Left lung (tissue), 10 donors: Measurements from ENCODE around the gene SPG21. TPM values are rescaled to one million over a fixed set of nuclear protein-coding genes. Genes with fewer than 3 reads are reported as not detected.

ENCODE experiments used
- ATAC-seq: fragments of 200-7000 bp; cut with Tn5 transposase; one replicate; pipeline ENCODE4 v1.9.1; 2020; ENCODE audit warnings: moderate library complexity
- DNase-seq, 4 donors: peaks; one replicate each; pipeline ENCODE4 v3.0.0-alpha.2; 2013 to 2020
- H3K27ac ChIP-seq, 2 donors: fragments of 200-600 bp; sonication (generic) in 1 of 2; one replicate each; pipeline versions ENCODE4 v1.5.0 to v1.8.0; 2020 to 2021
- H3K27me3 ChIP-seq, 2 donors: fragments of 200-600 bp; sonication (generic) in 1 of 2; one replicate each; pipeline versions ENCODE4 v1.5.0 to v1.8.0; 2020 to 2021
- H3K36me3 ChIP-seq, 2 donors: fragments of 200-600 bp; sonication (generic) in 1 of 2; one replicate each; pipeline versions ENCODE4 v1.5.0 to v1.8.0; 2020 to 2021
- H3K4me1 ChIP-seq, 2 donors: fragments of 200-600 bp; one replicate each; pipeline ENCODE4 v1.8.0; 2021
- H3K4me3 ChIP-seq, 2 donors: fragments of 200-600 bp; sonication (generic) in 1 of 2; one replicate each; pipeline versions ENCODE4 v1.5.0 to v1.8.0; 2020 to 2021; ENCODE audit warnings: mild to moderate bottlenecking in 1 of 2
- H3K9me3 ChIP-seq, 2 donors: fragments of 200-600 bp; sonication (generic) in 1 of 2; one replicate each; pipeline versions ENCODE4 v1.5.0 to v1.8.0; 2020 to 2021
- intact Hi-C, 2 donors: fragments of 100-400 bp; cut with DNase I; formaldehyde crosslinking; loops; one replicate each; pipeline versions ENCODE4 v1.11.2 to v1.14.2; 2022
- polyA plus RNA-seq, 6 donors: library from polyadenylated mRNA; unstranded; fragments of 120-200 nt; gene quantifications; one replicate each; pipeline ENCODE4 v1.2.1, GENCODE V29; 2013; ENCODE audit not compliant: insufficient read length in 6 of 6
- total RNA-seq, 2 donors: library from RNA; stranded (reverse); fragmentation: NEBNext Ultra II Directional; extraction: Animal tissue kit (Norgen Biotek cat#: 25700); gene quantifications; one replicate each; pipeline ENCODE4 v1.2.1, GENCODE V29; 2021
- TF ChIP-seq, protein P1 (sequence below), 2 donors: fragments of 200-600 bp; sonication (generic) in 1 of 2; IDR thresholded peaks; one replicate each; pipeline versions ENCODE4 v1.5.0 to v1.8.0; 2021; ENCODE audit warnings: antibody characterized with exemption in 2 of 2
- donor health status: DM: no; HTN: yes; CAD: no.
- donor health status: DM: no; HTN: no; CAD: no.

SPG21 gene
- total and polyA plus RNA-seq, 8 donors: 93.9 to 123 (median 104) TPM

DNA sequence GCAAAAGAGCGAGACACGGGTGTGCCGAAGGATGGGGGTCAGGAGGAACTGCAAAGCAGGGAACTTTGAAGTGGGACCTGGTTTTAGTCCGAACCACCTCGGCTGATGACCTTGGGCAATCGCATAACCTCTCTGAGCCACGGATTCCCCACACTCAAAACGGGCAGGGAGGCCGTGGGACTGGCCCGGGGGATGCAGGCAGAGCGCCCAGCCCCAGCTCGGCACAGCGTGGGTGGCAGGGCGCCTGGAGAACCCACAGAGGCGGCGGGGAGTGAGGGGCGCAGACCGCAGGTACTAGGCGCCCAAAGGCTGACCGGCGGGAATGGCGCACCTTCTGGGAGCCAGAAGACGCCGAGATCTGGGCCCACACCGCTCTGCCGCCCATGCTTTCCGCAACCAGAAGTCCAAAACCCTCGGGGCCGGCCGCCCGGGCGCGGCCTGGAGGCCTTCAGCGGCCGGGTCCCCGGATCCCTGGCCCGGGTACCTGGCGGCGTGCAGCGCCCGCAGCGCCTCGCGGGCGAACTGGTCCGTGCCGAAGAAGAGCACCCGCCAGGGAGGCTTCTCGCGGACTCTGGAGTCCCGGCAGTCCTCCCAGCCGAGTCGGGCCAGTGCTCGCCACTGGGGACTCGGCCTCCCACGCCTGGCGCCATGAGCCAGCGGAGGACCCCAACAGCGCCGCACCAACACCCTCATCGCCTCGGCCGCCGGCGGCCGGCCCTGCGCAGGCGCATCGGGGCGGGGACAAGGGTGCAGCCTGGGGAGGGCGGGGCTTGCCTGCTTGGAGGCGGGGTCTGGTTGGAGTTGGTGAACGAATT, 39.4 kb upstream of the SPG21 start, which contains the start of gene MTFMT:
Gene MTFMT, minus strand, starts transcription at position 719 of the 815 bp plus-strand sequence. Its CDS starts 26 bp downstream, at position 693.
- ATAC-seq: peak; percentile 94
- Histone ChIP-seq H3K4me1 (peaks cover 10 to 30% of the 10 kb centered on the region in 2 donors), H3K27ac (peak within 1 kb of the TSS; percentile 60 to 78), H3K4me3 (peak within 1 kb of the TSS; percentile 96 to 98), H3K27me3 (no peaks in the 10 kb centered on the region), H3K9me3 (no peaks in the 10 kb centered on the region), H3K36me3 (peaks cover 0 to 27% of the 10 kb centered on the region in 2 donors)
- DNase-seq: peak; percentile 78 to 98 (median 92)
- TF ChIP-seq, protein P1, sequence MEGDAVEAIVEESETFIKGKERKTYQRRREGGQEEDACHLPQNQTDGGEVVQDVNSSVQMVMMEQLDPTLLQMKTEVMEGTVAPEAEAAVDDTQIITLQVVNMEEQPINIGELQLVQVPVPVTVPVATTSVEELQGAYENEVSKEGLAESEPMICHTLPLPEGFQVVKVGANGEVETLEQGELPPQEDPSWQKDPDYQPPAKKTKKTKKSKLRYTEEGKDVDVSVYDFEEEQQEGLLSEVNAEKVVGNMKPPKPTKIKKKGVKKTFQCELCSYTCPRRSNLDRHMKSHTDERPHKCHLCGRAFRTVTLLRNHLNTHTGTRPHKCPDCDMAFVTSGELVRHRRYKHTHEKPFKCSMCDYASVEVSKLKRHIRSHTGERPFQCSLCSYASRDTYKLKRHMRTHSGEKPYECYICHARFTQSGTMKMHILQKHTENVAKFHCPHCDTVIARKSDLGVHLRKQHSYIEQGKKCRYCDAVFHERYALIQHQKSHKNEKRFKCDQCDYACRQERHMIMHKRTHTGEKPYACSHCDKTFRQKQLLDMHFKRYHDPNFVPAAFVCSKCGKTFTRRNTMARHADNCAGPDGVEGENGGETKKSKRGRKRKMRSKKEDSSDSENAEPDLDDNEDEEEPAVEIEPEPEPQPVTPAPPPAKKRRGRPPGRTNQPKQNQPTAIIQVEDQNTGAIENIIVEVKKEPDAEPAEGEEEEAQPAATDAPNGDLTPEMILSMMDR (IDR thresholded peaks at IDR 0.05): no peak
- intact Hi-C loops: no loop called here

DNA sequence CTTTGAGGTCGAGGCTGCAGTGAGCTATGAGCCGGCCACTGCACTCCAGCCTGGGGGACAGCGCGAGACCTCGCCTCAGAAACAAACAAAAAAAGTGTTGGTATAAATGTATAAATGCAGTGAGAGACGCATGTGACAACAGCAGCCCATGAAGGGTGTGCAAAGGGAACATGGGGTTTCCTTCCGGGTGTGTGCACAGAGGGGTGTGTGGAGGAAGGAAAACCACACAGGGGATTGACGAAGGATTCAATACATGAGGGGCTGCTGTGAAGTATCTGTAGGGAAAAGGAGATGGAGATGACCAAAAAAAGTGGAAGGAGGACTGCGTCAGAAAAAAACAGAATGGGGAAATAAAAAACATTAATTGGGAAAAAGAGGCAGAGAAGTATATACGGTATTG, 38.6 kb upstream of the SPG21 start:
- H3K9me3 ChIP-seq: no peaks in the 10 kb centered on the region
- peak overlapping the region; percentile 96 to 98 for H3K4me3 ChIP-seq
- peaks cover 10 to 28% of the 10 kb centered on the region in 2 donors for H3K4me1 ChIP-seq
- peaks cover 0 to 35% of the 10 kb centered on the region in 2 donors for H3K36me3 ChIP-seq
- TF ChIP-seq, protein P1 (IDR thresholded peaks at IDR 0.05): no peak
- no peak overlapping the region for H3K27ac ChIP-seq
- H3K27me3 ChIP-seq: no peaks in the 10 kb centered on the region
- ATAC-seq (peak; percentile 6), DNase-seq (no peak)
- intact Hi-C loops: no loop called here

DNA sequence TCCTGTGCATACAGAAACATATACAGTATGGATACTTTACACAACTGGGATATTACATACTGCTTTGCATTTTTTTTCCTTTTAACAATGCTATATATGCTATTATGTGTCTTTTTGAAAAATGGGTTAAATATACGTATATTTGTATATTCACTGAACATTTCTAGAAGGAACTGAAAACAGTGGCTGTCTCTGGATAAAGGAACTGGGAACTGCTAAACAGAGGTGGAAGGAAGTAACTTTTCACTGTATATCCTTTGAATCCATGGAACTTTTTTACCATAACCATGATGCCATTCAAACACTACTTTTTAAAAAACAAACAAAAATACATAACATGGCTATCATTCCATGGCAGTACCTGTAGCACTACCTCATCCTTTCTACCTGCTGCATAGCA, 37.9 kb upstream of the SPG21 start:
- H3K4me3 ChIP-seq: no peak overlapping the region
- peaks cover 0 to 37% of the 10 kb centered on the region in 2 donors for H3K36me3 ChIP-seq
- DNase-seq (no peak), ATAC-seq (no peak)
- H3K27ac ChIP-seq: no peak overlapping the region
- H3K9me3 ChIP-seq: no peaks in the 10 kb centered on the region
- H3K27me3 ChIP-seq: no peaks in the 10 kb centered on the region
- H3K4me1 ChIP-seq: peaks cover 10 to 21% of the 10 kb centered on the region in 2 donors
- intact Hi-C loops: no loop called here
- TF ChIP-seq, protein P1 (IDR thresholded peaks at IDR 0.05): no peak

DNA sequence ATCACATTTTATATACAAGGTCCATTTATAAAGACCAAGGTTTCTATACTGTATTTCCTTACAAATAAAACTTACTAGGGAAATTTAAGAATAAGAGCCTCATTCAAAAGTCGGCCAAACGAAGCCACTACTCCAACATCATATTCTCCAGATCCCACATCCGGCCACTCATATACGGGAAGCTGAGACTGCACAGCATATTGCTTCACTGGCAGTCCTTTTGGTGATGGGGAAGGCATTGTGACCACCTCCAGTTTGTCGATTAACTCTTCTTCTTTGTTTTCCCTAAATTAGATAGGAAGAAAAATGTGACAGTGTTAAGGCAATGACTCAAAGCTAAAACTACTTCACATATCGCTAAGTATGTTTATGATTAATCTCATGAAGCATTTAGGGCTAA, 37.0 kb upstream of the SPG21 start:
- H3K4me3 ChIP-seq: no peak overlapping the region
- no peak overlapping the region for H3K27ac ChIP-seq
- no peak for DNase-seq
- peaks cover 0 to 37% of the 10 kb centered on the region in 2 donors for H3K36me3 ChIP-seq
- ATAC-seq: no peak
- intact Hi-C loops: no loop called here
- no peaks in the 10 kb centered on the region for H3K27me3 ChIP-seq
- H3K4me1 ChIP-seq: peaks cover 10 to 21% of the 10 kb centered on the region in 2 donors
- TF ChIP-seq, protein P1 (IDR thresholded peaks at IDR 0.05): no peak
- H3K9me3 ChIP-seq: no peaks in the 10 kb centered on the region

DNA sequence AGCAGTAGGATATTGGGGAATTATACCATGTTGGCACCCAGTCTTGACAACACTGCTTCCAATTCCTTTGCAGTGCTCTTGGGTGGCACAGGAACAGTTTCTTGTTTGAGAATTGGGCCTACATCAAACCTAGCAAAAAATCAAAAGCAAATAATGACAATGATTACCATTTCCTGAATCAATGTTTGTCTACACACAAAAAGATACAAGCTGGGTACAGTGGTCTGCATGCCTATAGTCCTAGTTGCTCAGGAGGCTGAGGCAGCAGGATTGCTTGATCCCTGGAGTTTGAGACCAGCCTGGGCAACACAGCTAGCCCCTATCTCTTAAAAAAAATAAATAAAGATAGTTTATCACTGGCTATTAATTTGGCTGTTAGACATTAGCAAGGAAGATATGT, 31.8 kb upstream of the SPG21 start:
- no peaks in the 10 kb centered on the region for H3K4me1 ChIP-seq
- H3K36me3 ChIP-seq: peaks cover 0 to 76% of the 10 kb centered on the region in 2 donors
- DNase-seq (no peak), ATAC-seq (no peak)
- H3K27me3 ChIP-seq: no peaks in the 10 kb centered on the region
- H3K4me3 ChIP-seq: no peak overlapping the region
- H3K27ac ChIP-seq: no peak overlapping the region
- no peaks in the 10 kb centered on the region for H3K9me3 ChIP-seq
- TF ChIP-seq, protein P1 (IDR thresholded peaks at IDR 0.05): no peak
- intact Hi-C loops: no loop called here
